Dedifferentiated amniotic fluid mesenchymal stem cell (primary cell): ENCODE measurements around the gene CCDC148.
A peak's percentile ranks its signal among the peaks of the same experiment; 100 is the strongest.

Source experiments
- DNase-seq: peaks from one replicate; pipeline ENCODE4 v3.0.0-alpha.2; 2016; ENCODE audit errors: extremely low spot score

Gene CCDC148

GRCh38 chr2:158212301-158212700 is 244.3 kb downstream of the CCDC148 start:
- DNase-seq, result no peak

GRCh38 chr2:158211502-158211901 is 245.1 kb downstream of the CCDC148 start:
- no peak for DNase-seq

- DNase-seq, result no peak
These were observed 249.2 kb downstream of the CCDC148 start for GRCh38 chr2:158207354-158207753.

DNA sequence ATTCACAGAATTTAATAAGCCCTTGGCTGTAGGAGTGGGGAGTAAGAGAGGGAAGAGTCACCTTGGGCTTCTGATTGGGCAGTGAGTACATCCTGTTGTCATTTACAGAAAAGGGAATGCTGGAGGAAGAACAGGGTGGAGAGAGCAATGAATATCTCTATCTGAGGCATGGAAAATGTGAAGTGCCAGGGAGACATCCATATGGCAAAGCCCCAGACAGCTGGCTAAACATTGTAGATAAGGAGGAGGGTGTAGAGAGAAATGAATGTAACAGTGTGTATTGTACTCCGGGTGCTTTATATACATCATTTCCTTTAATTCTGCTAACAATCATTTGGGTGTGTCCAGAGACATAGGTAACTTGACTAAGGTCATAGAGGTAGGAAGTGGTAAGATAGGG is 251.3 kb downstream of the CCDC148 start:
- DNase-seq, result no peak

DNA sequence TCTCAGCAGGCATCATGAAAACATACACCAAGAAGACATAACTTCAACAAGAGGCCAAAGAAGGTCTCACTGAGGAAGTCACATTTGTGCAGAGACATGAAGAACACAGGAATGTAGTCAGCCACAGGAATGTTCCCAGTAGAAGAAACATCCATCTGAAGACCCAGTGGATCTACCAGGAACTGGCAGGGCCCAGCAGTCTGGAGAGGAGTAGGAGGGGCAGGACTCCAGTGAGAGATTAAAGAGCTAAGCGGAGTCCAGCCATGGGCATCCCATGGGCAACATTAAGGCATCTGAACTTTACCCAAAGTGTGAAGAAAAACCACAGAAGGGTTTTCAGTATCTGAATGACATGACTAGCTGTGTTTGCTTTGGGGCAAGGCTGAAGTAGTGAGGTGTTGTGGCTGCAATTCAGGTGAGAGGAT is 251.8 kb downstream of the CCDC148 start:
- no peak for DNase-seq

GRCh38 chr2:158202161-158202815 is 254.3 kb downstream of the CCDC148 start:
- no peak for DNase-seq

DNA sequence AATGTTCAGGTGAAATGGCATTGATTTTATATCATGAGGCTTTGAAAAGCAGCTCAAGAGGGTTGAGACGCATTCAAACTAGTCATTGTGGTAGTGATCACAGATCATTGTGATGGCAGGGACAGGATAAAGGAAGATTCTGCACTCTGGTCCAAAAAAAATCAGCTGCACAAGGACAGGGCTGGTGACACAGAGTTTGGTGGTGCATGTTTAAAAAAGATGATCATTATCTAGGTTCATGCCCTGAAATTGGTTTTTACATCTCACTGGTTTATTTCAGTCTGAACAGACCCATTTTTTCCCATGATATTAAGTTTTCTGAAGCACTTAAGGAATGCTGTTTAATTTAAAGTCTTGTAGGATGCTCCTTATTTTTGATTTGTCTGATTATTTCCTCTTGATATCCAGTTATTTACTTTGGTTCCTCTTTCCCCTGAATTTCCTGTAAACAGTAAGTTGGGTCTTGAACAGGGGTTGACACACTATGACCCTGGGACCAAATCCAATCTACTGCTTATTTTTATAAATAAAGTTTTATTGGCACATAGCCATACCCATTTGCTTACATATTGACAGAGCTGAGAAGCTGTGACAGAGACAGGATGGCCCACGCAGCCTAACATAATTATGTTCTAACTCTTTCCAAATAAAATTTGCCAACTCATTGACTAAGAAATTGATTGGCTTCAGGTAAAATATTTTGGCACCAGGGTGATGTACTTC is 256.5 kb downstream of the CCDC148 start:
- no peak for DNase-seq

- DNase-seq, result no peak
These were observed 258.6 kb downstream of the CCDC148 start for GRCh38 chr2:158197940-158198339.

DNA sequence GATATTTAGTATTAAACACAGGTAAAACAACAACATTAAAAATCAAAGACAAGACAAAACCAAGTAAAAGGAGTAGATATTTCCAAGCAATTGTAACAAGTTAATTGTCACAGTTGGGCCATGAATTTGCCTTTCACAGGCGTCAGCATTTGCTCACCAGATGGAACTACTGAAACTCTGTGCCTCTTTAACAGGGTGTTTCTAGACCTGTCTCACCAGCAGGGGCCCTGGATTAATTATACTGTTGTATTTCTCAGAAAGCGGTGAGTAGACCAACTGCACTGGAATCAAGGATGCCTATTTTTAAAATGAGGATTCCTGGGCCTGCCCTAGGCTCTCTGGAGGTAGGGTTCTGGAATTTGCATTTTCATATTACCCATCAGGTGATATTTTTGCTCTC is 262.3 kb downstream of the CCDC148 start:
- DNase-seq, result no peak

DNA sequence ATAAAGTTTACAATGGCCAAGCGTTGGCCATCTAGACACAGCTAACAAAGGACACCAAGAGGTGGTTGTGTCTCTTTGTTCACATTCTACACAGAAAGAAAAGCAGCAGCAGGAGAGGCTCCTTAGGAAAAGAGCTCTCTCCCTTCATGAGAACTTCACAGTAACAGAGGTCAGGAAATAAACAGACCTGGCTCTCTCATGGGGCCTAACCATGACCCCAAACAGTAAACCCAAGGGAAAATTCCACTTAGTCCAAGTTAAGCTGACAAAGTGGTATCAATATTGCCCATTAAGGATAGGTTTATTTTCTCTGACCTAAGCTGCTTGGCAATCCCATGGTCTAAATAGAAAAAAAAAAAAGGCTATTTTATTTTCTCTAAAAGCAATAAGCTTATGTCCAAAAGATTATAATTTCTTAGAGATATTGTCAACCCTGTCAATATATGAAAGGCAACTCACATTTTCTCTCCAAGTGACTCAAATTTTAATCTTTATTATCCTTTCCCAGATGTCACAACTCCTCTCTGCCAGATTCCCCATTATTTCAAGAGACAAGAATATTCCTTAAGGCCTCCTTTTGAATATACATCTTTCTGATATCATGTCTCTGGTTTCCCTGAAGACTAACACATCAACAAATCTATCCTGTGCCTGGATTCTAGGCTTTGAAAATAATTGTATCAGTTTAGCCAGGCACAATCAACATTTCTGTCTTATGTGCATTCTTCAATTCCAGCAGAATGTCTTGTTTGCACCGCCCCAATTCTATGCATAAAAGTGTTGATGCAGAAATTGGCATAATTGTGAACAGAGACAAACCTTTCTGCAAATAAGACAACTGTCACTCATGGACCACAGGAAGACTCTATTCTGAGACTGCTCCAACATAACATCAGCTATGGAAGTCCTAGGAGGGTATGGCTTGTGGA is 263.8 kb downstream of the CCDC148 start:
- DNase-seq, result no peak

GRCh38 chr2:158191076-158191895 is 265.3 kb downstream of the CCDC148 start:
- peak; percentile 58 for DNase-seq

GRCh38 chr2:158189526-158189925 is 267.0 kb downstream of the CCDC148 start:
- DNase-seq, result no peak

- DNase-seq, result no peak
These were observed 268.6 kb downstream of the CCDC148 start for GRCh38 chr2:158187908-158188307.

GRCh38 chr2:158184556-158185343 is 271.8 kb downstream of the CCDC148 start:
- DNase-seq, result no peak

GRCh38 chr2:158184001-158184400 is 272.6 kb downstream of the CCDC148 start:
- no peak for DNase-seq

GRCh38 chr2:158182676-158183295 is 273.8 kb downstream of the CCDC148 start:
- DNase-seq, result no peak

GRCh38 chr2:158181171-158181570 is 275.4 kb downstream of the CCDC148 start:
- DNase-seq, result no peak

GRCh38 chr2:158179660-158180059 is 276.9 kb downstream of the CCDC148 start:
- no peak for DNase-seq

DNA sequence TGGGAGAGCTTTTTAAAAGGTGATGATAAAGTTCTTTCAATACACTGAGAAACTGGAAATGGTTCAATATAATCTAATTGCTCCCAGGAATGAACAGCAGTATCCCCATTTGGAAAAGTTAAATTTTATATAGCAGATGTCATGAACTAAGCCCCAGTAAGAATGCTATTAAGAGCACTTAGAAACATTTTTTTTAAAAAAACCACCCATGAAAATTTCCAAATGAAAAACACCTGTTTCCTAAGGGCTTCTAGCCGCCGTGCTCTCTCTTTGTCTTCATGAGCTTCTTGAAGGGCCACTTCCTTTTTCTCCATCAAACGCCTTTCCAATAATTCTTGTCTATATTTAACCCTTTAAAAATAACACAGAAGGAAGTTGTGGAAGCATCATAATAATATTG is 277.9 kb downstream of the CCDC148 start:
- DNase-seq, result no peak

- DNase-seq, result no peak
These were observed 281.6 kb downstream of the CCDC148 start for GRCh38 chr2:158174956-158175355.
